Transverse colon (tissue), 4 donors: ENCODE results near the gene OR2V2. TPM values are rescaled to one million over a fixed set of nuclear protein-coding genes. Genes with fewer than 3 reads are reported as not detected.

ENCODE experiments used
- DNase-seq: peaks from one replicate; pipeline ENCODE4 v3.0.0-alpha.2; 2019
- H3K27ac ChIP-seq, 4 donors: fragments of 200-600 bp; sonication (generic); 2 replicates each; pipeline ENCODE4 v1.5.1; 2016 to 2018; ENCODE audit warnings: inconsistent platforms in 4 of 4
- H3K27me3 ChIP-seq: fragments of 200-600 bp; sonication (generic); 2 replicates; pipeline ENCODE4 v1.5.1; 2017; ENCODE audit warnings: inconsistent platforms
- H3K36me3 ChIP-seq, 4 donors: fragments of 200-600 bp; sonication (generic); 2 replicates each; pipeline ENCODE4 v1.5.1; 2017 to 2019; ENCODE audit warnings: inconsistent platforms in 4 of 4
- H3K4me1 ChIP-seq, 4 donors: fragments of 200-600 bp; sonication (generic); 2 replicates each; pipeline ENCODE4 v1.5.1; 2017 to 2020; ENCODE audit warnings: inconsistent platforms in 4 of 4
- H3K4me3 ChIP-seq, 4 donors: fragments of 200-600 bp; sonication (generic); 1 replicate in 1 of 4; 2 replicates in 3 of 4; pipeline versions ENCODE4 v1.5.1 to v1.6.1; 2017 to 2019; ENCODE audit warnings: inconsistent platforms in 4 of 4
- H3K9me3 ChIP-seq, 2 donors: fragments of 200-600 bp; sonication (generic); 2 replicates each; pipeline ENCODE4 v1.5.1; 2017 to 2019; ENCODE audit warnings: inconsistent platforms in 2 of 2
- CTCF ChIP-seq, 5 experiments: fragments of 200-600 bp in 3 of 5; fragments of 450-650 bp in 2 of 5; sonication (generic) in 3 of 5; IDR thresholded peaks; 1 replicate in 2 of 5; 2 replicates in 3 of 5; pipeline ENCODE4 v1.5.1; 2016 to 2017; ENCODE audit warnings: antibody characterized with exemption in 5 of 5, inconsistent platforms in 3 of 5, mild to moderate bottlenecking in 2 of 5, moderate library complexity in 1 of 5
- EP300 ChIP-seq: sonication (generic); formaldehyde crosslinking; IDR thresholded peaks from one replicate; pipeline ENCODE4 v1.6.1; 2017; ENCODE audit warnings: antibody characterized with exemption, low read depth
- POLR2A ChIP-seq: fragments of 450-650 bp; IDR thresholded peaks from one replicate; pipeline ENCODE4 v1.6.1; 2016; ENCODE audit warnings: antibody characterized with exemption, mild to moderate bottlenecking, moderate library complexity
- POLR2AphosphoS5 ChIP-seq, 3 donors: sonication (generic); formaldehyde crosslinking; IDR thresholded peaks; one replicate each; pipeline ENCODE4 v1.6.1; 2016; ENCODE audit warnings: antibody characterized with exemption in 3 of 3
- WGBS, 2 donors: methylation state at CpG; one replicate each; pipeline ENCODE4 v1.1.5; 2018; ENCODE audit warnings: low coverage in 1 of 2; 5-methylcytosine and 5-hydroxymethylcytosine counted together
- in situ Hi-C, 4 donors: fragments of 200-750 bp; cut with MboI; loops; one replicate each; pipeline versions ENCODE4 v1.15.0 to v1.15.1; 2017; ENCODE audit warnings: low sequenced_read_pairs in 3 of 4, low pct_ligation_motif_present in 1 of 4, low pct_unique_long_range_greater_than_20kb in 1 of 4
- intact Hi-C: fragments of 100-400 bp; cut with DNase I; formaldehyde crosslinking; loops from one replicate; pipeline ENCODE4 v1.15.1; 2023; ENCODE audit warnings: low total_unique reads
- total RNA-seq, 4 donors: library from RNA; depleted of rRNA; stranded (reverse); fragments of >200 nt; gene quantifications; one replicate each; pipeline ENCODE4 v1.1.0, GENCODE V29; 2016

The OR2V2 gene
- total RNA-seq, 4 donors from 2014 or later = not detected

GRCh38 chr5:181182651-181183050 is 35.3 kb downstream of the OR2V2 start:
- 69 to 82% methylated on average over 5 to 12 of the region's 12 CpGs for WGBS, 2 donors
- H3K27ac ChIP-seq = no peak overlapping the region
- peaks cover under 1% of the 10 kb centered on the region for H3K27me3 ChIP-seq
- H3K9me3 ChIP-seq = no peaks in the 10 kb centered on the region
- H3K4me3 ChIP-seq = no peak overlapping the region
- intact Hi-C loops (loop anchor here (10.0 kb wide), 1 partner anchor 62 kb away; the partner anchor contains the start of gene RACK1), in situ Hi-C loops (no loop called here)
- no peak for DNase-seq
- H3K36me3 ChIP-seq = no peaks in the 10 kb centered on the region
- H3K4me1 ChIP-seq = peaks cover 0 to 21% (median 9%) of the 10 kb centered on the region in 4 donors
- no peak for TF ChIP-seq EP300

- 68 to 83% methylated on average over 10 to 16 of the region's 16 CpGs for WGBS, 2 donors
- in situ Hi-C loops (loop anchor here in 1 of 4 donors (5.0 kb wide), 1 partner anchor 77 kb away; the partner anchor contains the start of gene TRIM52), intact Hi-C loops (loop anchor here (10.0 kb wide), 1 partner anchor 60 kb away; the partner anchor contains the start of gene RACK1)
- Histone ChIP-seq H3K4me1 (peaks cover 0 to 27% (median 9%) of the 10 kb centered on the region in 4 donors), H3K27me3 (no peaks in the 10 kb centered on the region), H3K27ac (peak overlapping the region in 1 of 4 donors; percentile 69), H3K4me3 (peak overlapping the region in 3 of 4 donors; percentile 36 to 51 (median 40)), H3K9me3 (no peaks in the 10 kb centered on the region), H3K36me3 (no peaks in the 10 kb centered on the region)
- DNase-seq = no peak
- TF ChIP-seq CTCF (IDR thresholded peaks at IDR 0.05) (no peak), POLR2AphosphoS5 (IDR thresholded peaks at IDR 0.05) (no peak), POLR2A (no peak), EP300 (no peak)
Measured at GRCh38 chr5:181184845-181185216, 37.4 kb downstream of the OR2V2 start.

DNA sequence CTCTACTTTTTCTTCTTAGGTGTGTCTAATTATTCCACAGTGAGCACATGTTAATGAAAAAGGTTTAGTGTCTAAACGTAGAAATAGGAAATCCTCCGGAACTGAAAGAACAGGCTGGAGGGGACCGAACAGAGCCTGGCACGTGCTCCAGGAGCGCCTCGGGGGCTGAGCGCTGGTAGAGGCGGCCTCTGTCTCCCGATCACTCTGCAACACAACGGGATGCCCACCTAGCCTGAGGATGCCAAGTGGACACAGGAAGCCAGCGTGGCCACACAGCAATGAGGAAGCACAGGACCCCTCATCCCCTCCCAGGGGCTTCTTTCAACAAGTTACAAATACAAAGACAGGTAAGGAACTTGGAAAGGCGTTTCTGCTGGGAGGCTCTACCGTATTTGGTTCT is 38.2 kb downstream of the OR2V2 start:
- no peak for TF ChIP-seq CTCF (IDR thresholded peaks at IDR 0.05)
- TF ChIP-seq EP300 = no peak
- no peak for TF ChIP-seq POLR2AphosphoS5 (IDR thresholded peaks at IDR 0.05)
- TF ChIP-seq POLR2A = no peak
- H3K4me3 ChIP-seq = no peak overlapping the region
- intact Hi-C loops (loop anchor here (10.0 kb wide), 1 partner anchor 59 kb away; the partner anchor contains the start of gene RACK1), in situ Hi-C loops (loop anchor here in 1 of 4 donors (5.0 kb wide), 1 partner anchor 77 kb away; the partner anchor contains the start of gene TRIM52)
- no peaks in the 10 kb centered on the region for H3K36me3 ChIP-seq
- H3K27ac ChIP-seq = no peak overlapping the region
- DNase-seq = no peak
- no peaks in the 10 kb centered on the region for H3K9me3 ChIP-seq
- H3K27me3 ChIP-seq = no peaks in the 10 kb centered on the region
- WGBS, 2 donors = 60 to 92% methylated on average over 1 to 13 of the region's 13 CpGs
- H3K4me1 ChIP-seq = peaks cover 0 to 32% (median 14%) of the 10 kb centered on the region in 4 donors

GRCh38 chr5:181186022-181186421 is 38.6 kb downstream of the OR2V2 start:
- in situ Hi-C loops = loop anchor here in 1 of 4 donors (5.0 kb wide), 1 partner anchor 76 kb away; the partner anchor contains the start of gene TRIM52
- WGBS, 2 donors = 95% methylated on average over 6 of the region's 6 CpGs; no CpG with 5 or more reads in 1 of the 2 donors
- TF ChIP-seq CTCF (IDR thresholded peaks at IDR 0.05) = no peak
- TF ChIP-seq POLR2AphosphoS5 (IDR thresholded peaks at IDR 0.05) = no peak
- TF ChIP-seq POLR2A = no peak
- TF ChIP-seq EP300 = no peak
- Histone ChIP-seq H3K4me1 (peaks cover 0 to 32% (median 16%) of the 10 kb centered on the region in 4 donors), H3K4me3 (no peak overlapping the region), H3K27ac (no peak overlapping the region), H3K27me3 (no peaks in the 10 kb centered on the region), H3K9me3 (no peaks in the 10 kb centered on the region), H3K36me3 (no peaks in the 10 kb centered on the region)
- no peak for DNase-seq
- intact Hi-C loops = loop anchor here (10.0 kb wide), 1 partner anchor 59 kb away; the partner anchor contains the start of gene RACK1
